ENCODE measurements around the gene PLOD2. TPM values are rescaled to one million over a fixed set of nuclear protein-coding genes. Genes with fewer than 3 reads are reported as not detected.

PLOD2 gene
- total and polyA plus RNA-seq, 2 experiments from 2014 or later: 300 to 306 TPM

GRCh38 chr3:146189519-146190173, 28.7 kb upstream of the PLOD2 start:
- no peak overlapping the region for H2AFZ ChIP-seq
- no peak overlapping the region for H3K4me3 ChIP-seq
- H3K4me2 ChIP-seq (ENCODE audit: unreplicated experiment): no peak overlapping the region
- H3K27me3 ChIP-seq (replicated peaks; ENCODE audit: insufficient read depth): no peaks in the 10 kb centered on the region
- in situ Hi-C loops (cut with MboI): no loop called here
- no peaks in the 10 kb centered on the region for H4K20me1 ChIP-seq (ENCODE audit: insufficient read depth)
- peaks cover 8% of the 10 kb centered on the region; the same call in 1 of the 2 replicates for H3F3A ChIP-seq (ENCODE audit: insufficient read depth)
- peak; percentile 71 for DNase-seq
- WGBS, 2 experiments (ENCODE audit: low coverage in 1 of 2, low lambda C conversion rate in 2 of 2, missing lambda C conversion rate in 2 of 2): 12 to 13% methylated on average over 6 of the region's 6 CpGs
- 0 out of 2 replicates have a peak, but pooled peaks cover 3% of the 10 kb centered on the region for H3K36me3 ChIP-seq (ENCODE audit: low read depth)
- 0 out of 2 replicates have a peak, but pooled peaks cover 2% of the 10 kb centered on the region for H3K4me1 ChIP-seq (ENCODE audit: insufficient read depth)
- no peak overlapping the region for H3K27ac ChIP-seq
- no peak for TF ChIP-seq EZH2phosphoT487 (IDR thresholded peaks at IDR 0.05; ENCODE audit: insufficient read depth, low read depth)
- TF ChIP-seq EZH2 (IDR thresholded peaks at IDR 0.05; ENCODE audit: insufficient read depth, poor library complexity, severe bottlenecking): no peak
- H3K9me2 ChIP-seq (ENCODE audit: insufficient read depth): no peaks in the 10 kb centered on the region
- H3K9me3 ChIP-seq (ENCODE audit: low read depth): no peaks in the 10 kb centered on the region
- no peaks in the 10 kb centered on the region for H3K79me2 ChIP-seq (ENCODE audit: insufficient read depth)
- H3K9ac ChIP-seq: no peak overlapping the region

- WGBS, 2 experiments (ENCODE audit: low coverage in 1 of 2, low lambda C conversion rate in 2 of 2, missing lambda C conversion rate in 2 of 2): 68 to 75% methylated on average over 2 of the region's 2 CpGs
- Histone ChIP-seq H3K4me3 (no peak overlapping the region), H3K9ac (no peak overlapping the region), H3K79me2 (ENCODE audit: insufficient read depth) (no peaks in the 10 kb centered on the region), H3F3A (ENCODE audit: insufficient read depth) (peaks cover 8% of the 10 kb centered on the region; the same call in 1 of the 2 replicates), H3K9me2 (ENCODE audit: insufficient read depth) (no peaks in the 10 kb centered on the region), H3K36me3 (ENCODE audit: low read depth) (no peaks in the 10 kb centered on the region), H2AFZ (no peak overlapping the region), H3K4me2 (ENCODE audit: unreplicated experiment) (no peak overlapping the region), H3K4me1 (ENCODE audit: insufficient read depth) (0 out of 2 replicates have a peak, but pooled peaks cover 4% of the 10 kb centered on the region), H4K20me1 (ENCODE audit: insufficient read depth) (no peaks in the 10 kb centered on the region), H3K27me3 (replicated peaks; ENCODE audit: insufficient read depth) (no peaks in the 10 kb centered on the region), H3K27ac (no peak overlapping the region), H3K9me3 (ENCODE audit: low read depth) (no peaks in the 10 kb centered on the region)
- peak; percentile 62 for DNase-seq
- TF ChIP-seq EZH2 (IDR thresholded peaks at IDR 0.05; ENCODE audit: insufficient read depth, poor library complexity, severe bottlenecking): no peak
- TF ChIP-seq EZH2phosphoT487 (IDR thresholded peaks at IDR 0.05; ENCODE audit: insufficient read depth, low read depth): no peak
- in situ Hi-C loops (cut with MboI): no loop called here
Measured at GRCh38 chr3:146187334-146187950, 26.5 kb upstream of the PLOD2 start.

DNA sequence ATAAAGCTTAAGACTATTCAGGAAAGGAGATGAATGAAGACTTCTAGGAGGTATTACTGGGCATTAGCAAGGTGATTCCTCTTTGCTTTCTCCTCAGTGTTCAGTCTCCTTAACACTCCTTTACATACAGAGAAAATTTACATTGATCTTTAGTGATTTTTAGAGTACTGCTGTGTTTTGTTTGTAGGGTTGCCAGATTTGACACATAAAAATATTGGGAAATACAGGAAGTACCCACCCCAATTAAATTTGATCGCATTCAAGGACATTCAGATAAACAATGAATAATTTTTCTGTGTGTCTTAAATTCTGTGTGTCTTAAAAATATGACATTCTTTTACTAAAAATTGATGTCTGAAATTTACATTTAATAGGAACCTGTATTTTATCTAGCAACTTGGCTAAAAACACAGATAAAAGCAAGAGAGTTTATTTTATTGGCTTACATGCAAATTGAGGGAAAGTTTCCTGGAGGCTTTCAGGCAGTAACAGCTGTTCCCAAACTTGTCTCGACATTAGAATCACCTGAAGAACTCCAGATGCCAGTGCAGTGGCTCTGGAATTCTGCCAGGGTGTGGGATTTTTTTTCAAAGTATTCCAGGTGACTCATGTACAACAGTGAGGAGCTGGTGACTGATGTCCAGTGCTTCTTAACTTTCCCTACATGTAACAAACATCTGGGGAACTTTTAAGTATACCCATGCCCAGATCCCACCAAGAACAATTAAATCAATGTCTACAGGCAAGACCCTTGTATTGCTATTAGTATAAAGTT, 23.4 kb upstream of the PLOD2 start:
- Histone ChIP-seq H2AFZ (no peak overlapping the region), H3K4me1 (ENCODE audit: insufficient read depth) (0 out of 2 replicates have a peak, but pooled peaks cover 4% of the 10 kb centered on the region), H3K36me3 (ENCODE audit: low read depth) (no peaks in the 10 kb centered on the region), H3F3A (ENCODE audit: insufficient read depth) (no peaks in the 10 kb centered on the region), H3K9me2 (ENCODE audit: insufficient read depth) (no peaks in the 10 kb centered on the region), H3K4me2 (ENCODE audit: unreplicated experiment) (no peak overlapping the region), H3K27me3 (replicated peaks; ENCODE audit: insufficient read depth) (no peaks in the 10 kb centered on the region), H3K9ac (no peak overlapping the region), H3K27ac (no peak overlapping the region), H3K9me3 (ENCODE audit: low read depth) (no peaks in the 10 kb centered on the region), H3K79me2 (ENCODE audit: insufficient read depth) (no peaks in the 10 kb centered on the region), H3K4me3 (no peak overlapping the region), H4K20me1 (ENCODE audit: insufficient read depth) (no peaks in the 10 kb centered on the region)
- 52 to 66% methylated on average over 2 of the region's 2 CpGs for WGBS, 2 experiments (ENCODE audit: low coverage in 1 of 2, low lambda C conversion rate in 2 of 2, missing lambda C conversion rate in 2 of 2)
- DNase-seq: peak; percentile 58
- in situ Hi-C loops (cut with MboI): no loop called here
- no peak for TF ChIP-seq EZH2phosphoT487 (IDR thresholded peaks at IDR 0.05; ENCODE audit: insufficient read depth, low read depth)
- TF ChIP-seq EZH2 (IDR thresholded peaks at IDR 0.05; ENCODE audit: insufficient read depth, poor library complexity, severe bottlenecking): no peak

DNA sequence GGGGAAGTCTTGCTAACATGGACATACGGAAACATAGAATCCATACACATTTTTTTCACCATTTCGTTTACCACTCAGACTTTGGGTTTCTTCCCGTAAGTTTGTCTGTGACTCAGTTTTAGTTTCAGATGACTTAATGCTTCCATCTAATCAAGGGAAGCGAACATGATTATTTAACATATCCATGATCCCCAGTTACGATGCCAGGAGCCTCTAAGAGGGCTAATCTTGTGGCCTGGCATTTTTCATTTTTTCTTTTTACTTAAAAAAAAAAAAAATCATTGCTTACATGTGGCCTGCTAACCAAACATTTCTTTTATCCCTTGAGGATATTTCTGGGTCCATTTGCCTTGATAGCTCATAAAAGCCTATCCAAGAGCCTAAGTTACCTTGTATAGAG, 20.2 kb upstream of the PLOD2 start:
- Histone ChIP-seq H3K27me3 (replicated peaks; ENCODE audit: insufficient read depth) (no peaks in the 10 kb centered on the region), H2AFZ (no peak overlapping the region), H3K4me3 (no peak overlapping the region), H3K27ac (no peak overlapping the region), H3K4me2 (ENCODE audit: unreplicated experiment) (no peak overlapping the region), H3K9me3 (ENCODE audit: low read depth) (no peaks in the 10 kb centered on the region), H3K9me2 (ENCODE audit: insufficient read depth) (no peaks in the 10 kb centered on the region), H4K20me1 (ENCODE audit: insufficient read depth) (no peaks in the 10 kb centered on the region), H3K36me3 (ENCODE audit: low read depth) (no peaks in the 10 kb centered on the region), H3K79me2 (ENCODE audit: insufficient read depth) (no peaks in the 10 kb centered on the region), H3K4me1 (ENCODE audit: insufficient read depth) (0 out of 2 replicates have a peak, but pooled peaks cover 4% of the 10 kb centered on the region), H3K9ac (no peak overlapping the region), H3F3A (ENCODE audit: insufficient read depth) (peaks cover 5% of the 10 kb centered on the region; the same call in 1 of the 2 replicates)
- TF ChIP-seq EZH2 (IDR thresholded peaks at IDR 0.05; ENCODE audit: insufficient read depth, poor library complexity, severe bottlenecking): no peak
- TF ChIP-seq EZH2phosphoT487 (IDR thresholded peaks at IDR 0.05; ENCODE audit: insufficient read depth, low read depth): no peak
- no peak for DNase-seq
- 89 to 91% methylated on average over 5 of the region's 5 CpGs for WGBS, 2 experiments (ENCODE audit: low coverage in 1 of 2, low lambda C conversion rate in 2 of 2, missing lambda C conversion rate in 2 of 2)
- in situ Hi-C loops (cut with MboI): no loop called here

Data from GM23248 (cell line).